Activated naive CD4-positive, alpha-beta T cell treated with Interleukin-2 at 50 U/mL for 16 hours (primary cell): Measurements from ENCODE around the gene SPOP.
"Not testable (repeated sequence)": the region's sequence is repeated elsewhere in the genome, so short reads cannot be mapped to it uniquely, and the experiment has no call there.

ENCODE experiments used
- DNase-seq: peaks from one replicate; pipeline ENCODE4 v3.0.0-alpha.2; 2020

The SPOP gene

GRCh38 chr17:49646391-49647255, 31.3 kb downstream of the SPOP start:
- DNase-seq: peak; percentile 58

GRCh38 chr17:49646056-49646390, 31.9 kb downstream of the SPOP start:
- not testable (repeated sequence) for DNase-seq

- DNase-seq: no peak
Measured at GRCh38 chr17:49645654-49646053, 32.2 kb downstream of the SPOP start.

- DNase-seq: no peak
Measured at GRCh38 chr17:49640556-49640955, 37.3 kb downstream of the SPOP start.

GRCh38 chr17:49638818-49639217, 39.1 kb downstream of the SPOP start:
- no peak for DNase-seq

GRCh38 chr17:49637739-49638138, 40.2 kb downstream of the SPOP start:
- DNase-seq: no peak

GRCh38 chr17:49637050-49637449, 40.8 kb downstream of the SPOP start:
- DNase-seq: no peak

- no peak for DNase-seq
Measured at GRCh38 chr17:49635121-49635520, 42.8 kb downstream of the SPOP start.

- DNase-seq: no peak
Measured at GRCh38 chr17:49634485-49634860, 43.4 kb downstream of the SPOP start.

GRCh38 chr17:49633762-49634484, 44.0 kb downstream of the SPOP start:
- DNase-seq: no peak

GRCh38 chr17:49633250-49633649, 44.6 kb downstream of the SPOP start:
- no peak for DNase-seq

- no peak for DNase-seq
Measured at GRCh38 chr17:49632201-49632600, 45.7 kb downstream of the SPOP start.

- DNase-seq: no peak
Measured at GRCh38 chr17:49631496-49631895, 46.4 kb downstream of the SPOP start.

GRCh38 chr17:49630113-49630900, 47.6 kb downstream of the SPOP start:
- DNase-seq: no peak

- no peak for DNase-seq
Measured at GRCh38 chr17:49629447-49629846, 48.5 kb downstream of the SPOP start.

- no peak for DNase-seq
Measured at GRCh38 chr17:49624896-49625295, 53.0 kb downstream of the SPOP start.

- no peak for DNase-seq
Measured at GRCh38 chr17:49621946-49622529, 55.9 kb downstream of the SPOP start.

- DNase-seq: no peak
Measured at GRCh38 chr17:49621420-49621819, 56.5 kb downstream of the SPOP start.

GRCh38 chr17:49618028-49618611, 59.8 kb downstream of the SPOP start:
- no peak for DNase-seq

GRCh38 chr17:49616601-49617131, 61.2 kb downstream of the SPOP start:
- no peak for DNase-seq

- no peak for DNase-seq
Measured at GRCh38 chr17:49616086-49616485, 61.8 kb downstream of the SPOP start.

- no peak for DNase-seq
Measured at GRCh38 chr17:49613182-49613800, 64.6 kb downstream of the SPOP start.
